Colonic mucosa (tissue), 4 donors: ENCODE measurements around the gene DNAH17. TPM values are rescaled to one million over a fixed set of nuclear protein-coding genes. Genes with fewer than 3 reads are reported as not detected.

Source experiments
- DNase-seq: peaks from one replicate; pipeline ENCODE4 v3.0.0-alpha.2; 2020
- H3K27ac ChIP-seq: fragments of 200-600 bp; one replicate; pipeline ENCODE4 v1.8.0; 2021
- H3K27me3 ChIP-seq: fragments of 200-600 bp; one replicate; pipeline ENCODE4 v1.8.0; 2021
- H3K36me3 ChIP-seq: fragments of 200-600 bp; one replicate; pipeline ENCODE4 v1.8.0; 2021
- H3K4me1 ChIP-seq: fragments of 200-600 bp; one replicate; pipeline ENCODE4 v1.8.0; 2021; ENCODE audit warnings: mild to moderate bottlenecking
- H3K4me3 ChIP-seq: fragments of 200-600 bp; one replicate; pipeline ENCODE4 v1.8.0; 2021
- H3K9ac ChIP-seq, 2 donors: one replicate each; pipeline ENCODE4 v1.7.0; 2013; ENCODE audit warnings: control low read depth in 2 of 2, low read depth in 2 of 2, low read length in 2 of 2
- H3K9me3 ChIP-seq: fragments of 200-600 bp; one replicate; pipeline ENCODE4 v1.8.0; 2021
- intact Hi-C: fragments of 100-400 bp; cut with DNase I; formaldehyde crosslinking; loops from one replicate; pipeline ENCODE4 v1.14.1; 2022
- total RNA-seq, 2 donors: library from RNA; stranded (reverse); fragmentation: NEBNext Ultra II Directional in 1 of 2; extraction: Animal tissue kit (Norgen Biotek cat#: 25700) in 1 of 2; gene quantifications; one replicate each; pipeline ENCODE4 v1.2.1, GENCODE V29; 2021
- TF ChIP-seq, protein P1 (sequence below): fragments of 200-600 bp; IDR thresholded peaks from one replicate; pipeline ENCODE4 v1.8.0; 2022; ENCODE audit warnings: antibody characterized with exemption, mild to moderate bottlenecking
- donor health status: healthy.
- donor health status: DM: no; HTN: no; CAD: no.
- donor health status: DM: no; HTN: no; CAD: no.

The DNAH17 gene
- total RNA-seq, 2 donors from 2014 or later = 0.05 to 0.19 TPM

GRCh38 chr17:78572239-78573205 is 4.7 kb downstream of the DNAH17 start:
- DNase-seq = no peak
- Histone ChIP-seq H3K4me1 (no peaks in the 10 kb centered on the region), H3K36me3 (no peaks in the 10 kb centered on the region), H3K9me3 (no peaks in the 10 kb centered on the region), H3K9ac (no peak overlapping the region), H3K27me3 (no peaks in the 10 kb centered on the region), H3K4me3 (no peak overlapping the region), H3K27ac (no peak overlapping the region)
- intact Hi-C loops = no loop called here
- TF ChIP-seq, protein P1, sequence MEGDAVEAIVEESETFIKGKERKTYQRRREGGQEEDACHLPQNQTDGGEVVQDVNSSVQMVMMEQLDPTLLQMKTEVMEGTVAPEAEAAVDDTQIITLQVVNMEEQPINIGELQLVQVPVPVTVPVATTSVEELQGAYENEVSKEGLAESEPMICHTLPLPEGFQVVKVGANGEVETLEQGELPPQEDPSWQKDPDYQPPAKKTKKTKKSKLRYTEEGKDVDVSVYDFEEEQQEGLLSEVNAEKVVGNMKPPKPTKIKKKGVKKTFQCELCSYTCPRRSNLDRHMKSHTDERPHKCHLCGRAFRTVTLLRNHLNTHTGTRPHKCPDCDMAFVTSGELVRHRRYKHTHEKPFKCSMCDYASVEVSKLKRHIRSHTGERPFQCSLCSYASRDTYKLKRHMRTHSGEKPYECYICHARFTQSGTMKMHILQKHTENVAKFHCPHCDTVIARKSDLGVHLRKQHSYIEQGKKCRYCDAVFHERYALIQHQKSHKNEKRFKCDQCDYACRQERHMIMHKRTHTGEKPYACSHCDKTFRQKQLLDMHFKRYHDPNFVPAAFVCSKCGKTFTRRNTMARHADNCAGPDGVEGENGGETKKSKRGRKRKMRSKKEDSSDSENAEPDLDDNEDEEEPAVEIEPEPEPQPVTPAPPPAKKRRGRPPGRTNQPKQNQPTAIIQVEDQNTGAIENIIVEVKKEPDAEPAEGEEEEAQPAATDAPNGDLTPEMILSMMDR = no peak

- no peaks in the 10 kb centered on the region for H3K4me1 ChIP-seq
- no peak overlapping the region for H3K4me3 ChIP-seq
- H3K36me3 ChIP-seq = no peaks in the 10 kb centered on the region
- TF ChIP-seq, protein P1 = no peak
- intact Hi-C loops = no loop called here
- H3K9me3 ChIP-seq = no peaks in the 10 kb centered on the region
- H3K27me3 ChIP-seq = no peaks in the 10 kb centered on the region
- H3K9ac ChIP-seq = no peak overlapping the region
- no peak for DNase-seq
- no peak overlapping the region for H3K27ac ChIP-seq
Measured at GRCh38 chr17:78571329-78571728, 5.9 kb downstream of the DNAH17 start.

GRCh38 chr17:78568494-78569115 is 8.6 kb downstream of the DNAH17 start:
- intact Hi-C loops = no loop called here
- no peak for DNase-seq
- Histone ChIP-seq H3K9me3 (no peaks in the 10 kb centered on the region), H3K36me3 (no peaks in the 10 kb centered on the region), H3K4me3 (no peak overlapping the region), H3K9ac (no peak overlapping the region), H3K27ac (no peak overlapping the region), H3K27me3 (no peaks in the 10 kb centered on the region), H3K4me1 (no peaks in the 10 kb centered on the region)
- TF ChIP-seq, protein P1 = no peak

DNA sequence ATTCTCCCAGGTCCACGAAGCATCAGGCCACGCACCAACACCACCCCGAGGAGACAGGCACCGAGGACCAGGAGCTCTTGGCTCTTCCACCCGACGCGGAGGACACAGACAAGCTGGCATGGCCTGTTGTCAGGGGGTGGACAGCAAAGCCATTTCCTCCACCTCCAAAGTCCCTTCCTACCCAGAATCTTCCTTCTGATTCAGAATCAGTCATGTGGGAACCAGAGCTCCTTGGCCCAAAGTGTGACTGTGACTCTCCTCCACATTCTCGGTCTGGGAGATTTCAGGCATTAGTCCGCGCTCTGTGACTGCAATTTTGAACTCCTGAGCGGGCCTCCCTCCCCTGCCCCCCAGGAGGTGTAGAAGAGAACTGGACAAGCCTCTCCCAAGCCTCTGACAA is 9.2 kb downstream of the DNAH17 start:
- Histone ChIP-seq H3K27me3 (no peaks in the 10 kb centered on the region), H3K9ac (no peak overlapping the region), H3K4me1 (no peaks in the 10 kb centered on the region), H3K36me3 (no peaks in the 10 kb centered on the region), H3K4me3 (no peak overlapping the region), H3K9me3 (no peaks in the 10 kb centered on the region), H3K27ac (no peak overlapping the region)
- no peak for DNase-seq
- intact Hi-C loops = no loop called here
- TF ChIP-seq, protein P1 = no peak

GRCh38 chr17:78566947-78567346 is 10.2 kb downstream of the DNAH17 start:
- intact Hi-C loops = no loop called here

More at GRCh38 chr17:78566947-78567346, 10.2 kb downstream of the DNAH17 start:
- TF ChIP-seq, protein P1 = no peak
- Histone ChIP-seq H3K36me3 (no peaks in the 10 kb centered on the region), H3K9ac (no peak overlapping the region), H3K4me3 (no peak overlapping the region), H3K4me1 (no peaks in the 10 kb centered on the region), H3K27me3 (no peaks in the 10 kb centered on the region), H3K9me3 (no peaks in the 10 kb centered on the region), H3K27ac (no peak overlapping the region)
- DNase-seq = no peak
